HAP-1 (cell line): ENCODE results near the gene SHC3.

Experiments
- DNase-seq, 2 experiments: peaks; one replicate each; pipeline ENCODE4 v3.0.0-alpha.2; 2016 to 2020; ENCODE audit warnings: low spot score in 2 of 2
- H3K27me3 ChIP-seq: fragments of 250-450 bp; sonication (Bioruptor Pico); 2 replicates; pipeline ENCODE4 v1.5.1; 2020; ENCODE audit warnings: low read depth, mild to moderate bottlenecking, moderate library complexity
- H3K36me3 ChIP-seq: fragments of 250-450 bp; sonication (Bioruptor Pico); replicated peaks from 2 replicates; pipeline ENCODE4 v1.5.1; 2020; ENCODE audit warnings: mild to moderate bottlenecking
- H3K4me1 ChIP-seq: fragments of 250-450 bp; sonication (Bioruptor Pico); 2 replicates; pipeline ENCODE4 v1.5.1; 2020; ENCODE audit warnings: mild to moderate bottlenecking
- H3K4me3 ChIP-seq: fragments of 250-450 bp; sonication (Bioruptor Pico); 2 replicates; pipeline ENCODE4 v1.5.1; 2020; ENCODE audit warnings: mild to moderate bottlenecking, moderate library complexity
- H3K9me3 ChIP-seq: fragments of 250-450 bp; sonication (Bioruptor Pico); 2 replicates; pipeline ENCODE4 v1.5.1; 2020; ENCODE audit warnings: mild to moderate bottlenecking, moderate library complexity
- in situ Hi-C: fragments of 300-500 bp; cut with MboI; formaldehyde crosslinking; loops from 3 replicates; pipeline ENCODE4 v1.14.3; 2020; ENCODE audit warnings: low sequenced_read_pairs, inconsistent platforms, mixed read lengths

Gene SHC3

DNA sequence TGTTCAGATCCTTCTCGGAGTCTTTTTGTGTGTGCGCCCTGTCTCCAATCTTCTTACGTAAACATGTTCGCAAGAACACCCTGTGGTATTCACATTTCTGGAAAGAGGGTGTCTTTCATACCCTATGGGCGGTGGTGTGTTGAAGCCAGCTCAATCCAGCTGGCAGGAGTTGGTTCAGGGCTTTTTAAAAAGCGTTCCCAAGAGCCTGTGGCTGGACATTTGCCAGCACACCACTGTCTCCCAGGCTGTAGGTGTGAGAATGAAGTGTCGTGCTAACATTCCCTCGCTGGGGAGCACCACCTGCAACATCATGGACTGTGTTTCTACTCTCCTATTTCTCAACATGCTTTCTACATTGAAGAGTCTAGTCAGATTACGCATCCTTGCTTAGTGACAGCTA is 135.6 kb downstream of the SHC3 start:
- Histone ChIP-seq H3K36me3 (no peaks in the 10 kb centered on the region), H3K27me3 (no peaks in the 10 kb centered on the region), H3K9me3 (no peaks in the 10 kb centered on the region), H3K4me3 (no peak overlapping the region), H3K4me1 (no peaks in the 10 kb centered on the region)
- in situ Hi-C loops: no loop called here
- DNase-seq: no peak

DNA sequence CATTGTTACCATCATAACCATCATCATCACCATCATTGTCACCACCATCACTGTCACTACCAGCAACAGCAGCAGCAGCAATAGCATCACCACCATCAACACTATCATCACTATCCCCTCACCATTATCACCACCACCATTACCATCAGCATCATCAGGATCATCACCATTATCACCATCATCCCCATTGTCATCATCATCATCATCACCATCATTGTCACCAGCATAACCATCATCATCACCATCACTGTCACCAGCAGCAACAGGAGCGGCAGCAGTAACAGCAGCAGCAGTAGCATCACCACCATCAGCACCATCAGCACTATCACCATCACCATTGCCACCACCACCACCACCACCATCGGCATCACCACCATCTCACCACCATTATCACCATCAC is 139.0 kb downstream of the SHC3 start:
- in situ Hi-C loops: no loop called here
- DNase-seq: no peak
- Histone ChIP-seq H3K4me1 (no peaks in the 10 kb centered on the region), H3K27me3 (no peaks in the 10 kb centered on the region), H3K36me3 (no peaks in the 10 kb centered on the region), H3K9me3 (no peaks in the 10 kb centered on the region), H3K4me3 (no peak overlapping the region)

DNA sequence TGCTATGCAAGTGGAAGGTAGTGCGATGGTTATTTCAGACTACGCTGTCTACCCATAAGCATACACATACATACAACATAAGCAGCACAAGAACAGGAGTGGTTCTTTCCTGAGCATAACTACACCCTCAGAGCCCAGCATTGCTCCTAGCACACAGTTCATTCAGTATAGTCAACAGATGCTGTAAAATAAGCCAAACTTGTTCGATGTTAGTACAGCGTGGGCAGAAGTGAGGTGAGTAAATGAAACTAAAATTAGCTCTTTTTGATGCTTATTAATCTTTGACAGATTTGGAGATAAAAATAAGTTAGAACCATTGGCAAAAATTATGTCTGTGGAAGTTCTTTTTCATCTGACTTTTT is 139.5 kb downstream of the SHC3 start:
- Histone ChIP-seq H3K36me3 (no peaks in the 10 kb centered on the region), H3K27me3 (no peaks in the 10 kb centered on the region), H3K9me3 (no peaks in the 10 kb centered on the region), H3K4me3 (no peak overlapping the region), H3K4me1 (no peaks in the 10 kb centered on the region)
- in situ Hi-C loops: no loop called here
- no peak for DNase-seq

DNA sequence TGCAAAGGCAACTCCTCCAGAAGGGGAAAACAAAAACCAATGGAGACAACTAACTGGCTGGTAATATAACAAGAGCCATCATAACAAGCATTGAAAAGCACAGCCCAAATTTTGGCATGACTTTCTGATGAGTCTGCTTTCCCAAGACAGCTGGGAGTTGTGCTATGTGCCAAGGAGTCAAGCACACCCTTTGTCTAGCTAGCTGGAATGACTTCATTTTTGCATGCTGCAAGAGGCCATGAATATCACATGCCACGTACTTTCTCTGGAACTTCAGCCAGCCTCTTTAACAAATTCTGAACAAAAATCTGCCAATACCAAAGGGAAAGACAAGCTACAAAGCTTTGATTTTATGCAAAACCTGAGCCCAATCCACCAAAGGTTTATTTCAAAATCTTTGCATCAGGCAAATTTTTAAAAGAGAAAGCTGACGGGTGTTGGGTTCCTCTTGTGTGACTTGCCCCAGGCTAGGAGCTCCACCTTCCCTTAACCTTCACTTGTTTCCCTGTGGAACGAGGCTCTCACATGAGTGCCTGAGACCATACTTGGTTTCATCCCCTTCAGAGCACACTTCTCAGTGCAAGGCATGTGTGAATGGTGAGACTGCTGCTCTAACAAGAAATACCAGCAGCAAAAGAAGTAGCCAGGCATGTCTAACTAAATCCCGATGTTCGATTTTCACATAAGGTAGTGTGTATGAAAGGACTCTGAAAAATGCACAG is 140.1 kb downstream of the SHC3 start:
- DNase-seq: no peak
- H3K36me3 ChIP-seq: no peaks in the 10 kb centered on the region
- H3K9me3 ChIP-seq: no peaks in the 10 kb centered on the region
- no peak overlapping the region for H3K4me3 ChIP-seq
- in situ Hi-C loops: no loop called here
- no peaks in the 10 kb centered on the region for H3K4me1 ChIP-seq
- H3K27me3 ChIP-seq: no peaks in the 10 kb centered on the region

DNA sequence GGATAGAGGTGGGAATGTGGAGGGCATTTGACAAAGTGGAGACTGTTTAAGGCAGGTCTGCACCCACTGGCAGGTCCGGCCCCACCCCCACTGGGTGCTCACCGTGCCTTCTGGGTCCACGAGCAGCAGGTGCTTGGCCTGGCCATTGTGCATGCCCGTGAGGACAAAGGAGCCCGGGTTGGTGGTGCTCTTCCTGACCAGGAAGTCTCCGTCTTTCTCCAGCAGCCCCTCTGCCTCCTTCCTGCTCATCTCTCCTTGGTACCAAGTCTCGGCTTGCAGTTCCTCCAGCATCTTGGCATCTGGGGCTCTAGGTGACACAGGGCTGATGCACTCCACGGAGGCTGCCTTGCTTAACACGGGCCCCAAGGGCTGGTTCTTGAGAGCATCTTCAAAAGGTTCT is 140.7 kb downstream of the SHC3 start:
- in situ Hi-C loops: no loop called here
- Histone ChIP-seq H3K27me3 (no peaks in the 10 kb centered on the region), H3K4me3 (no peak overlapping the region), H3K4me1 (no peaks in the 10 kb centered on the region), H3K36me3 (no peaks in the 10 kb centered on the region), H3K9me3 (no peaks in the 10 kb centered on the region)
- no peak for DNase-seq

DNA sequence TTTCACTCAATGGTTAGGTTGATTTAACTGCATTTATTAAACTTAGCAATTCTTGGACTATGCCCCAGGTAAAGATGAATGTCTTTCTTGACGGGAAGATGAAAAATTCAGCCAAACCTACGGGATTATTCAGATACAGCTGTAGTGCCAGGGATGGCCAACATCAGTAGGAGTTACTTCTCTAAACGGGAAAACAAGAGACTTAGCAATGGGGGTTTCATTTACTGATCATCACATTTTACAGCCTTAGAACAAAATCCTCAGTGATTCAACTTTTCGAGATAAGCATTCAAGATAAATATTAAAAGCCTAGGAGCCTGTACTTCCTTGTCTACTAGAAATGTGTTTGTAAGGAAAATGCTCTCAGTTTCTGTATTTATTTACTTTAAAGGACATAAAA is 141.3 kb downstream of the SHC3 start:
- no peak overlapping the region for H3K4me3 ChIP-seq
- H3K9me3 ChIP-seq: no peaks in the 10 kb centered on the region
- no peaks in the 10 kb centered on the region for H3K36me3 ChIP-seq
- in situ Hi-C loops: no loop called here
- no peak for DNase-seq
- no peaks in the 10 kb centered on the region for H3K4me1 ChIP-seq
- H3K27me3 ChIP-seq: no peaks in the 10 kb centered on the region

DNA sequence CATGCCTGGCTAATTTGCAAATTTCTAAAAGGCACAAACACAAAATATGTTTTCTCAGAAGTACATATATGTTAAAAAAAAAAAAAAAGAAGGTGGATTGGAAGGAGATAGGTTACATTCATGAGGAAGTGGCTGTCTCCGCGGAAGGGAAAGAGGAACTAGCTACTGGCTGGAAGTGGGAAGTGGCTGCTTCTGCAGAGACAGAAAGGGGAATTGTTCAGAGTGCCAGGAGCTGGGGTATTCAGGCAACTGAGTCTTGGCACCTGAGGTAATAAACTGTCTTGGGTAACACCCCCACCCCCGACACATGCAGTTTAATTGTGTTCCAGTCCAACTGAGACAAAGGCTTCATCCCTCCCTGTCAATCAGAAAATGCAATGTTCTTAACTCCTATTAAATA is 141.7 kb downstream of the SHC3 start:
- Histone ChIP-seq H3K4me1 (no peaks in the 10 kb centered on the region), H3K27me3 (no peaks in the 10 kb centered on the region), H3K9me3 (no peaks in the 10 kb centered on the region), H3K36me3 (no peaks in the 10 kb centered on the region), H3K4me3 (no peak overlapping the region)
- in situ Hi-C loops: no loop called here
- DNase-seq: no peak

DNA sequence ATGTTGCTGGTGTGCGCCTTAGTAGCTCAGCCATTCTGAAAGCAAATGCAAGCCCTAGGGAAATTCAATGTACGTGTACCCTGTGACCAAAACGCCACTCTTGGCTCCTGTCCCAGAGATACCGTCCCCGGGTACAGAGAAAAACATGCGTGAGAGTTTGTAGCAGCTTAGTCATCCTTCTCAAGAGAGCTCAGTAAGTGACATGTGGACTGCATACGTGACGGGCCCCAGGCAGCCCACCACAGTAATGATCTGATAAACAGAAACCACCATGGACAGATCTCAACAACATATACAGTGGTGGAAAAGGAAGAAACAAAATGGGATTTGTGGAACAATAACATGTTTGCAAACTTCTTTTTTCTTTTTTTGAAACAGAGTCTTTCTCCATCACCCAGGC is 142.2 kb downstream of the SHC3 start:
- Histone ChIP-seq H3K4me3 (no peak overlapping the region), H3K4me1 (no peaks in the 10 kb centered on the region), H3K9me3 (no peaks in the 10 kb centered on the region), H3K27me3 (no peaks in the 10 kb centered on the region), H3K36me3 (no peaks in the 10 kb centered on the region)
- in situ Hi-C loops: no loop called here
- DNase-seq: no peak

DNA sequence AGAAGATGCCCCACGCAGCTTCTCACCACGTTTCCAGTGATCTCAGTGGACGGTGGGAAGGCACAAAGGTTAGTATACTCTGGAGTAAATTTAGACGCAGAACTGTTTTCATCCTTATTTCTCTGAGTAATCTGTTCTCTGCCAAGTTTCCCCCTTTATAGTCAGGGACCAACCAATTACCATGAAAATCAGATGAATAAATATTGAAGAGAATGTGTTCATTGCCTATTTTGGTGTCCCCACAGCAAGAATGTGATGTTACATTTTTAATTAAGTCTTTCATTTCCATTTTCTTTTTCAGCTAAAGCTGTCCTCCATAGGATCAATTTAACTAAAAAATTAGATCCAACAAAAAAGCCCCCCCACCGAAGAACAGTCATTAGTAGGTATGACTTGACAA is 146.0 kb downstream of the SHC3 start:
- in situ Hi-C loops: no loop called here
- H3K36me3 ChIP-seq: no peaks in the 10 kb centered on the region
- H3K4me1 ChIP-seq: no peaks in the 10 kb centered on the region
- no peaks in the 10 kb centered on the region for H3K9me3 ChIP-seq
- H3K4me3 ChIP-seq: no peak overlapping the region
- H3K27me3 ChIP-seq: no peaks in the 10 kb centered on the region
- no peak for DNase-seq

DNA sequence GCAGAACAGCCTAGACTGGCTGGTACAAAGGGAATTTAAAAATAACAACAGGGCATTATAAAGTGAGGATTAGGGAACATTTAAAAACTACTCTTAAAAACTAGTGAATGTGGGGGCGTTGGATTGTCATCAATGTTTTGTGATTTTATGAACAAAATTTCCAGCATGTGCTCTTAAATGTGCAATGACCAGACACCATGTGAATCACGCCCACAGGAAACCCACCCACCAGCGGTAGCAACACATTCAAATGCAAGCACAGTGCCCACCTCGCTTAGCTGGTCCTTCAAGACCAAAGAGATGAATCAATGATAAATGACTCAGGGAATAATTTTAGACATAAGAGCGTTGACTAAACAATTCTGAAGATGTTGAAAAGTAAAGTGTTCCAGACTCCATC is 146.4 kb downstream of the SHC3 start:
- H3K36me3 ChIP-seq: no peaks in the 10 kb centered on the region
- H3K4me3 ChIP-seq: no peak overlapping the region
- no peak for DNase-seq
- in situ Hi-C loops: no loop called here
- no peaks in the 10 kb centered on the region for H3K27me3 ChIP-seq
- no peaks in the 10 kb centered on the region for H3K4me1 ChIP-seq
- no peaks in the 10 kb centered on the region for H3K9me3 ChIP-seq

DNA sequence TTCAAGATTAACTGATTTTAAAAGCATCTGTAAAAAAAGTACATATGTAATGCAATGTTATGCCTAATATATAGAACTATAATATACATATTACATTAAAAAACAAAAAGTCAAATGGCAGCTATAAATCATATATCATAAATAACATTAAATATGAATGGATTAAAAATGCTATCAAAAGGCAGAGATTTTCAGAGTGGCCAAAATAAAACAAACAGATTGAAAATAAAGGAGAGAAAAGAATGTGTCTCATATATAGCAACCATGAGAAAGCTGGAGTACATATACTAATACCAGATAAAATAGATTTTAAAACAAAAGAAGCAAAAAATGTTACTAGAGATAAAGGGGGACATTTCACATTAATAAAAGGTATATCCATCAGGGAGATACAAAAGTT is 148.8 kb downstream of the SHC3 start:
- in situ Hi-C loops: no loop called here
- H3K9me3 ChIP-seq: no peaks in the 10 kb centered on the region
- no peaks in the 10 kb centered on the region for H3K4me1 ChIP-seq
- H3K4me3 ChIP-seq: no peak overlapping the region
- no peaks in the 10 kb centered on the region for H3K27me3 ChIP-seq
- no peaks in the 10 kb centered on the region for H3K36me3 ChIP-seq
- no peak for DNase-seq

DNA sequence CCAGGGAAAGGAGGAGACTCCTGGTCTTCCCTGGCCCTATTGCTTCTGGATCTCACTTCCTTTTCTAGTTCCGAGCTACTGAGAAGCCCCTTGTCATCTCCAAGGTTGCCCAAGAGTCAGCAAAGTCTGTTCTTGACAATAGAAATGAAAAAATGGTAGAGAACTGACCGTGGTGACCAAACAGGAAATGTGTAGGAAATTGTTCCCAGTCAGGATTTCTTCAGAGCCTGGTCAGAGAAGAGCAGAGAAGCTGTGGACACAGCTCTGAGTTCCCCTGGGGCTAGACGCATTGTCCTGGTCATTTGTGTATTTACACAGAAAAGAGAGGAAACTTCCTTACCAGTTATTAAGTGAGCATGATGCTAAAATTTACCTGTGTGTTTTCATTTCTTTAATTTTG is 151.7 kb downstream of the SHC3 start:
- H3K4me3 ChIP-seq: no peak overlapping the region
- no peaks in the 10 kb centered on the region for H3K4me1 ChIP-seq
- H3K9me3 ChIP-seq: no peaks in the 10 kb centered on the region
- H3K27me3 ChIP-seq: no peaks in the 10 kb centered on the region
- no peak for DNase-seq
- H3K36me3 ChIP-seq: no peaks in the 10 kb centered on the region
- in situ Hi-C loops: no loop called here

DNA sequence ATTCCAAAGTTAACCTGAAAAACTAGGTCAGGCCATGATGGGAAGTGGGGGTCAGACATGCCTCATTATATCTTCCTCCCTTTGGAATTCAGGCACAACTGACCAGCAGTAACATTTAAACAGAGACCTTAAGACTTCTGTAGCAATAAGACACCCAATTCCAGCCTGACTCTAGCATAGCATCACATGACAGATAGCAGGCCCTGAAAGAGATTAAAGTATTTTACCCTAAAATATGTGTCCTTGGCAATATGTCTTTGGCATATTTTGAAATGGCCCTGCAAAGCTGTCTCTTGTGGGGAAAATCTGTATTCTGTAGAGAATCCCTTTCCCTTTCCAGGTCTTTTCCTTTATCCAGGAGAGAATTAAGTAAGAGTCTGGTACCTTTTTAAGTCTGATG is 153.1 kb downstream of the SHC3 start:
- H3K36me3 ChIP-seq: no peaks in the 10 kb centered on the region
- H3K4me3 ChIP-seq: no peak overlapping the region
- no peaks in the 10 kb centered on the region for H3K9me3 ChIP-seq
- no peaks in the 10 kb centered on the region for H3K4me1 ChIP-seq
- H3K27me3 ChIP-seq: no peaks in the 10 kb centered on the region
- in situ Hi-C loops: no loop called here
- no peak for DNase-seq

DNA sequence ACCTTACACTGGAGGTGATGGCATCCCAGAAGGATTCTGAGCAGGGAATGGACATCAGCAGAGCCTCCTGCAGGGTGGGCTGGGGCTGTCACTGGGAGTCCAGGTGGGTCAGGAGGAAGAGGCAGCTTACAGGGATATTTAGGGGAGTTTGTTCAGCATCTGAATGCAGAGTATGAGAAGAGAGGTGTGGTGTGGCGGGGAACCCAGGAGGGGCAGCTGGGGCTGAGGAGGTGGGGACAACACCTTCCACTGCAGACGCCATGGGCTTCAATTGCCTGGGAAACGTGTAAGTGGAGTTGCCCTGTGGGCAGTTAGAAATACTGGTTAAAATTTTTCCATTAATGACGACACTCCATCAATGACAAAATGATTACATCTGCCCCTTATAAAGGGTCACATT is 153.9 kb downstream of the SHC3 start:
- no peaks in the 10 kb centered on the region for H3K9me3 ChIP-seq
- H3K4me3 ChIP-seq: no peak overlapping the region
- H3K4me1 ChIP-seq: no peaks in the 10 kb centered on the region
- in situ Hi-C loops: loop anchor here (25.0 kb wide), 1 partner anchor 437 kb away; no protein-coding TSS in a partner anchor
- no peaks in the 10 kb centered on the region for H3K27me3 ChIP-seq
- DNase-seq: no peak
- H3K36me3 ChIP-seq: no peaks in the 10 kb centered on the region

DNA sequence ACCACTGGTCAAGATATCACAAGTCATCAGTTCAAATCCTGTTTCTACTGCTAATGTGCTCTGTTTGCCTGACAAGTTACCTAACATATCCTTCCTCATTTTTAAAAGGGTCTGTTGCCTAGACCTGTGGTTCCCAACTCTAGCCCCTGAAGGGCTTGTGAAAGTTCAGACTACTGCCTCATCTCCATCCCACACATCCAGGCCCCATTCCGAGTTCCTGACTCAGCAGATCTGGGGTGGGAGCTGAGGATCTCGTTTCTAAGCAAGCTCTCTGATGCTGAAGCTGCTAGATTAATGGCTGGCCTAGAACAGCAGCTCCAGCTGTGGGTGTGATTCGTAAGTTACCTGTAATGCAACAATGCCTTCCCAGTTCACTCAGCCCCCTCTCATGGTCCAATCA is 154.9 kb downstream of the SHC3 start:
- no peaks in the 10 kb centered on the region for H3K27me3 ChIP-seq
- H3K4me3 ChIP-seq: no peak overlapping the region
- in situ Hi-C loops: loop anchor here (25.0 kb wide), 1 partner anchor 436 kb away; no protein-coding TSS in a partner anchor
- H3K9me3 ChIP-seq: no peaks in the 10 kb centered on the region
- no peak for DNase-seq
- H3K4me1 ChIP-seq: no peaks in the 10 kb centered on the region
- no peaks in the 10 kb centered on the region for H3K36me3 ChIP-seq
